ENCODE measurements around the gene NUP85.
"Not testable (repeated sequence)": the region's sequence is repeated elsewhere in the genome, so short reads cannot be mapped to it uniquely, and the experiment has no call there.

The NUP85 gene

GRCh38 chr17:75244133-75244866 lies 38.8 kb downstream of the NUP85 start:
- DNase-seq (ENCODE audit: low spot score), result no peak
- in situ Hi-C loops (cut with MboI; ENCODE audit: low pct_unique_long_range_greater_than_20kb, low sequenced_read_pairs, unreplicated experiment), result no loop called here

GRCh38 chr17:75245011-75245410 lies 39.5 kb downstream of the NUP85 start:
- TF ChIP-seq CTCF (IDR thresholded peaks at IDR 0.05; ENCODE audit: extremely low read depth, insufficient read depth, missing control alignments), result no peak
- in situ Hi-C loops (cut with MboI; ENCODE audit: low pct_unique_long_range_greater_than_20kb, low sequenced_read_pairs, unreplicated experiment), result no loop called here
- no peak for DNase-seq (ENCODE audit: low spot score)

More at GRCh38 chr17:75244133-75244866, 38.8 kb downstream of the NUP85 start:
- no peak for TF ChIP-seq CTCF (IDR thresholded peaks at IDR 0.05; ENCODE audit: extremely low read depth, insufficient read depth, missing control alignments)

GRCh38 chr17:75246404-75246803 lies 40.9 kb downstream of the NUP85 start:
- in situ Hi-C loops (cut with MboI; ENCODE audit: low pct_unique_long_range_greater_than_20kb, low sequenced_read_pairs, unreplicated experiment), result no loop called here
- no peak for TF ChIP-seq CTCF (IDR thresholded peaks at IDR 0.05; ENCODE audit: extremely low read depth, insufficient read depth, missing control alignments)
- DNase-seq (ENCODE audit: low spot score), result no peak

- in situ Hi-C loops (cut with MboI; ENCODE audit: low pct_unique_long_range_greater_than_20kb, low sequenced_read_pairs, unreplicated experiment), result no loop called here
- DNase-seq (ENCODE audit: low spot score), result no peak
- no peak for TF ChIP-seq CTCF (IDR thresholded peaks at IDR 0.05; ENCODE audit: extremely low read depth, insufficient read depth, missing control alignments)
Measured at GRCh38 chr17:75249564-75249963, 44.1 kb downstream of the NUP85 start.

GRCh38 chr17:75250009-75250471 lies 44.6 kb downstream of the NUP85 start:
- in situ Hi-C loops (cut with MboI; ENCODE audit: low pct_unique_long_range_greater_than_20kb, low sequenced_read_pairs, unreplicated experiment), result no loop called here
- peak; percentile 84 for DNase-seq (ENCODE audit: low spot score)
- TF ChIP-seq CTCF (IDR thresholded peaks at IDR 0.05; ENCODE audit: extremely low read depth, insufficient read depth, missing control alignments), result no peak

GRCh38 chr17:75252039-75252816 lies 46.7 kb downstream of the NUP85 start:
- no peak for DNase-seq (ENCODE audit: low spot score)
- in situ Hi-C loops (cut with MboI; ENCODE audit: low pct_unique_long_range_greater_than_20kb, low sequenced_read_pairs, unreplicated experiment), result no loop called here
- no peak for TF ChIP-seq CTCF (IDR thresholded peaks at IDR 0.05; ENCODE audit: extremely low read depth, insufficient read depth, missing control alignments)

- DNase-seq (ENCODE audit: low spot score); in situ Hi-C loops (cut with MboI; ENCODE audit: low pct_unique_long_range_greater_than_20kb, low sequenced_read_pairs, unreplicated experiment): not testable (repeated sequence)
Measured at GRCh38 chr17:75255954-75256698, 50.6 kb downstream of the NUP85 start.

- DNase-seq (ENCODE audit: low spot score); in situ Hi-C loops (cut with MboI; ENCODE audit: low pct_unique_long_range_greater_than_20kb, low sequenced_read_pairs, unreplicated experiment): not testable (repeated sequence)
Measured at GRCh38 chr17:75257228-75257627, 51.7 kb downstream of the NUP85 start.
